Testis (tissue), 2 donors: ENCODE data around the gene TPSG1.

Experiments
- POLR2A ChIP-seq: fragments of 450-650 bp; IDR thresholded peaks from one replicate; pipeline ENCODE4 v1.6.1; 2017; ENCODE audit warnings: antibody characterized with exemption, mild to moderate bottlenecking, moderate library complexity
- TF ChIP-seq, protein P1 (sequence below), 3 experiments: fragments of 450-650 bp in 2 of 3; fragments of 200-600 bp in 1 of 3; sonication (generic) in 1 of 3; IDR thresholded peaks; one replicate each; pipeline ENCODE4 v1.5.1; 2016 to 2019; ENCODE audit warnings: antibody characterized with exemption in 3 of 3, mild to moderate bottlenecking in 2 of 3, moderate library complexity in 1 of 3

- TF ChIP-seq, protein P1, sequence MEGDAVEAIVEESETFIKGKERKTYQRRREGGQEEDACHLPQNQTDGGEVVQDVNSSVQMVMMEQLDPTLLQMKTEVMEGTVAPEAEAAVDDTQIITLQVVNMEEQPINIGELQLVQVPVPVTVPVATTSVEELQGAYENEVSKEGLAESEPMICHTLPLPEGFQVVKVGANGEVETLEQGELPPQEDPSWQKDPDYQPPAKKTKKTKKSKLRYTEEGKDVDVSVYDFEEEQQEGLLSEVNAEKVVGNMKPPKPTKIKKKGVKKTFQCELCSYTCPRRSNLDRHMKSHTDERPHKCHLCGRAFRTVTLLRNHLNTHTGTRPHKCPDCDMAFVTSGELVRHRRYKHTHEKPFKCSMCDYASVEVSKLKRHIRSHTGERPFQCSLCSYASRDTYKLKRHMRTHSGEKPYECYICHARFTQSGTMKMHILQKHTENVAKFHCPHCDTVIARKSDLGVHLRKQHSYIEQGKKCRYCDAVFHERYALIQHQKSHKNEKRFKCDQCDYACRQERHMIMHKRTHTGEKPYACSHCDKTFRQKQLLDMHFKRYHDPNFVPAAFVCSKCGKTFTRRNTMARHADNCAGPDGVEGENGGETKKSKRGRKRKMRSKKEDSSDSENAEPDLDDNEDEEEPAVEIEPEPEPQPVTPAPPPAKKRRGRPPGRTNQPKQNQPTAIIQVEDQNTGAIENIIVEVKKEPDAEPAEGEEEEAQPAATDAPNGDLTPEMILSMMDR (IDR thresholded peaks at IDR 0.05): no peak
- TF ChIP-seq POLR2A: no peak
Observed at GRCh38 chr16:1273816-1274215, 48.7 kb upstream of the TPSG1 start.
